GM12801 (cell line): ENCODE results near the gene CFAP92.

Experiments used
- TF ChIP-seq, protein P1 (sequence below): IDR thresholded peaks from one replicate; pipeline ENCODE4 v1.5.1; 2011; ENCODE audit warnings: control low read depth; ENCODE audit not compliant: insufficient read length; ENCODE audit errors: extremely low read depth

CFAP92 gene

GRCh38 chr3:129023909-129024308, 30.0 kb upstream of the CFAP92 start:
- TF ChIP-seq, protein P1, sequence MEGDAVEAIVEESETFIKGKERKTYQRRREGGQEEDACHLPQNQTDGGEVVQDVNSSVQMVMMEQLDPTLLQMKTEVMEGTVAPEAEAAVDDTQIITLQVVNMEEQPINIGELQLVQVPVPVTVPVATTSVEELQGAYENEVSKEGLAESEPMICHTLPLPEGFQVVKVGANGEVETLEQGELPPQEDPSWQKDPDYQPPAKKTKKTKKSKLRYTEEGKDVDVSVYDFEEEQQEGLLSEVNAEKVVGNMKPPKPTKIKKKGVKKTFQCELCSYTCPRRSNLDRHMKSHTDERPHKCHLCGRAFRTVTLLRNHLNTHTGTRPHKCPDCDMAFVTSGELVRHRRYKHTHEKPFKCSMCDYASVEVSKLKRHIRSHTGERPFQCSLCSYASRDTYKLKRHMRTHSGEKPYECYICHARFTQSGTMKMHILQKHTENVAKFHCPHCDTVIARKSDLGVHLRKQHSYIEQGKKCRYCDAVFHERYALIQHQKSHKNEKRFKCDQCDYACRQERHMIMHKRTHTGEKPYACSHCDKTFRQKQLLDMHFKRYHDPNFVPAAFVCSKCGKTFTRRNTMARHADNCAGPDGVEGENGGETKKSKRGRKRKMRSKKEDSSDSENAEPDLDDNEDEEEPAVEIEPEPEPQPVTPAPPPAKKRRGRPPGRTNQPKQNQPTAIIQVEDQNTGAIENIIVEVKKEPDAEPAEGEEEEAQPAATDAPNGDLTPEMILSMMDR: no peak

- TF ChIP-seq, protein P1: no peak
These were observed 29.1 kb upstream of the CFAP92 start for GRCh38 chr3:129023008-129023358.

DNA sequence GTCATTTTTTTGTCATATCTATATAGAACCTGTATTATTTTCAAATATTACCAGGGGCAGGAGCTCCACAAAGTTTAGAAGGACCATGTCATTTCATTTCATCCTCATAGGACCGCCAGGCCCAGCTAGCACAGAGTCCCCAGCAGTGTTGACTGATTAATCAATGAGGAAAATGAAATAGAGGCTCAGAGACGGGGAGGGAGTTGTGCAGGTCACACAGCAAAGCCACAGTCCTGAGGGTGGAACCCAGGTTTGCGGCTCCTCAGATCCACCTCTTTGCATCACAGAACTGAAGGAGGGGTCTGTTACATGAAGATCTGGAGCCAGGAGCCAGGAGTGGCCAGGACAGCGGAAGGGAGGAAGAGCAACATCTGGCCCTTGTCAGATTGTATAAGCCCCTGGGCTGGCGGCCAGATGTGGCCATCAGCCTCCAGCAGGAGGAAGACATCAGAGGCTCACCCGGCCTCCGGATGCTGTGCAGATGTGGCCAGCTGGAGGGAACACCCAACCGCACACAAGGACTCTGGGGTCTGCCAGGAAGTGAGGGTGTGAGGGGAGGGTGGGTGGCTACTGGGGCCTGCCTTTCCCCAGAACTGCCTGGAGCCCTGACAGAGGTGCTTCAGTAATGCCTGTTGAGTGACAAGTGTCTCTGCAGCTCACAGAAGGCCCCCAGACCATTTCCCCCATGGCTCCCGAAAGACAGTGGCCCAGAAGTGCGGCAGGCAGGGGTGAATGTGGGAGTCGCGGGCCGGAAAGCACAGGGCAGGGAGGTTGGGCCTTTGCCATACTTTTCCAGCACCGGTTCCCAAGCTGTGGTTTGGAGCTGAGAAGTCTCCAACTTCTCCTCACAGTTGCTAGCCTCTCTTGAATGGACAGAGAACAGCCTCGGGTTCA, 28.5 kb upstream of the CFAP92 start:
- TF ChIP-seq, protein P1: no peak

DNA sequence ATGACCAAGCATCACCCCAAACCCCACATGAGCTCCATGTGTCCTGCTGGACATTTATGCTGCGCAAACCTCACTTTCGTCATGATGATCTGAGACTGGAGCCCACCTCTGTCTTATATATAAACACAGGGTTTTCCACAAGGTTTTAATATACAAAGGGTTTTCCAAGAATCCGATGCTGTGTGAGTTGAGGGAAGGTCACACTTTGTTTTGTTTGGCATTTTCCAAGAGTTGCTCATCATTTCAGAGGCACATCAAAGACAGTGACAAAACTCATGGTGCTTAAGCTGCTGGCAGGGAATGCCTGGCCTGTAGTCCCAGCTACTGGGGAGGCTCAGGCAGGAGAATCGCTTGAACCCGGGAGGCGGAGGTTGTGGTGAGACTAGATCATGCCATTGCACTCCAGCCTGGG, 27.3 kb upstream of the CFAP92 start:
- TF ChIP-seq, protein P1: no peak

DNA sequence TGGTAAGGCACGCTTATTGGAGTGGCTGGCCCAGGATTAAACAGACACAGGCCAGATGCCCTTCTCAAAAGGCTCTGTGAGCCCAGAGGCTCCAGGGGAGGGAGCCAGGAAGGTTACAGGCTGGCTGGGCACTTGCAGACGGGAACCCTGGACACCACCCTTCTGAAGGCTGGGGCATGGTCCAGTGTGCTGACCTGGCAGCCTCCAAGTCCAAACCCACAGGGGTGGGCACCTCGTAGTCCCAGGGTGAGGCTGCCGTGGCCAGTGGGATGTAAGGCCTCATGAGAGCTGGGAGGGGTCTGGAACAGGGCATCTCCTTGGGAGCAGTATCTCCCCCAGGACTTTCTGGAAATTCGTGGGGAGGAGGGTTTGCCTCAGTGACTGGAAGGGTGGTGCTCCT, 26.8 kb upstream of the CFAP92 start:
- TF ChIP-seq, protein P1: no peak

DNA sequence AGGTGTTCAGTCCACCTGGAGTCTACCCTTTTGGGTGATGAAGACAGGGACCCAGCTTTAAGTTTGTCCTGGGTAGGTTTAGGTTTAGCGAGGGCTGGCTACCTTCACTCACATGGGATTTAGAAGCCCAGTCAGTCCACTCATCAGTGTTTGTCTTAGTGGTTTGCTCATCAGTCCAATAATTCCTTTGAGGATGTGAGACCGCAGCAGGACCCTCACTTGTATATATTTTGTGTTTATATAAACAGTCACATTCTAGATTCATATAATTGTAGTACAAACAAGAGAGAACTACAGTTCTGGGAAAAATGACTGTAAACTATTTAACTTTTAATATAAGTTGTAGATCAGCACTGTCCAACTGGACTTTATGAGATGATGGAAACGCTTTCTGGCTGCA, 25.4 kb upstream of the CFAP92 start:
- TF ChIP-seq, protein P1: no peak

DNA sequence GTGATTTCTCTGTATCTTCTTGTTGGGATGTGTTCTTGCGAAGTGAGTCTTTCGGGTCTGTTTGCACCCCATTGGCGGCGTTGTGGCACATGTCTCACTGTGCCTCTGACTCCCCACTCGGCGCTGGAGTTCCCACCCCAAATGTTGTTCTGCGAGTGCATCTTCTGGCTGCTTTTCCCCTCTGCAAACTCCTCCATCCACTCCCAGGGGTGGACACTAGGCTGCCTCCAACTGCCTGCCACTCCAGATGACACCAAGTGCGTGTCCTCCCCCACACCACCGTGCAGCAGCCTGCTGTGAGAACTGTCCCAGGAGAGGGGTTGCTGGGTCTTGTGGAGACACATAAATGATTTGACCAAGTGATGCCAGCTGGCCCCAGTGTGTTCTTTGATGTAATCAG, 24.9 kb upstream of the CFAP92 start:
- TF ChIP-seq, protein P1: no peak

- TF ChIP-seq, protein P1: no peak
These were observed 24.4 kb upstream of the CFAP92 start for GRCh38 chr3:129018271-129018670.
